Panc1 (cell line): Measurements from ENCODE around the gene JOSD2.

Source experiments
- POLR2AphosphoS5 ChIP-seq: IDR thresholded peaks from 2 replicates; pipeline ENCODE4 v1.6.1; 2012; ENCODE audit warnings: mild to moderate bottlenecking, low read depth, low read length, moderate library complexity
- REST ChIP-seq, 2 experiments: IDR thresholded peaks; 2 replicates each; pipeline ENCODE4 v1.6.1; 2011 to 2012; ENCODE audit warnings: low read depth in 2 of 2, control low read depth in 1 of 2, low read length in 1 of 2, mild to moderate bottlenecking in 1 of 2, moderate library complexity in 1 of 2; ENCODE audit not compliant: insufficient read depth in 1 of 2
- SIN3A ChIP-seq: IDR thresholded peaks from 2 replicates; pipeline ENCODE4 v1.6.1; 2012; ENCODE audit warnings: low read depth, mild to moderate bottlenecking, low read length, moderate library complexity, borderline replicate concordance; ENCODE audit not compliant: insufficient read depth
- TF ChIP-seq, protein P1 (sequence below): fragments of 450-650 bp; IDR thresholded peaks from 2 replicates; pipeline ENCODE4 v1.5.1; 2017; ENCODE audit warnings: mild to moderate bottlenecking

GRCh38 chr19:50549059-50549926 is 38.3 kb upstream of the JOSD2 start:
- TF ChIP-seq, protein P1, sequence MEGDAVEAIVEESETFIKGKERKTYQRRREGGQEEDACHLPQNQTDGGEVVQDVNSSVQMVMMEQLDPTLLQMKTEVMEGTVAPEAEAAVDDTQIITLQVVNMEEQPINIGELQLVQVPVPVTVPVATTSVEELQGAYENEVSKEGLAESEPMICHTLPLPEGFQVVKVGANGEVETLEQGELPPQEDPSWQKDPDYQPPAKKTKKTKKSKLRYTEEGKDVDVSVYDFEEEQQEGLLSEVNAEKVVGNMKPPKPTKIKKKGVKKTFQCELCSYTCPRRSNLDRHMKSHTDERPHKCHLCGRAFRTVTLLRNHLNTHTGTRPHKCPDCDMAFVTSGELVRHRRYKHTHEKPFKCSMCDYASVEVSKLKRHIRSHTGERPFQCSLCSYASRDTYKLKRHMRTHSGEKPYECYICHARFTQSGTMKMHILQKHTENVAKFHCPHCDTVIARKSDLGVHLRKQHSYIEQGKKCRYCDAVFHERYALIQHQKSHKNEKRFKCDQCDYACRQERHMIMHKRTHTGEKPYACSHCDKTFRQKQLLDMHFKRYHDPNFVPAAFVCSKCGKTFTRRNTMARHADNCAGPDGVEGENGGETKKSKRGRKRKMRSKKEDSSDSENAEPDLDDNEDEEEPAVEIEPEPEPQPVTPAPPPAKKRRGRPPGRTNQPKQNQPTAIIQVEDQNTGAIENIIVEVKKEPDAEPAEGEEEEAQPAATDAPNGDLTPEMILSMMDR = no peak
- no peak for TF ChIP-seq POLR2AphosphoS5
- TF ChIP-seq REST (IDR thresholded peaks at IDR 0.05; ENCODE audit: insufficient read depth in 1 of 2, low read depth in 2 of 2, low read length in 1 of 2) = no peak
- TF ChIP-seq SIN3A = no peak
